HTR-8/SVneo (cell line): Measurements from ENCODE around the gene SAMD4A.

ENCODE experiments used
- DNase-seq: peaks from one replicate; pipeline ENCODE4 v3.0.0; 2011; ENCODE audit warnings: low spot score, mixed read lengths; ENCODE audit not compliant: insufficient read length
- FAIRE-seq: peaks from 2 replicates; lab custom pipeline; 2011; peaks lifted over from hg19 to GRCh38; lab: Jason Lieb, UNC

Gene SAMD4A

DNA sequence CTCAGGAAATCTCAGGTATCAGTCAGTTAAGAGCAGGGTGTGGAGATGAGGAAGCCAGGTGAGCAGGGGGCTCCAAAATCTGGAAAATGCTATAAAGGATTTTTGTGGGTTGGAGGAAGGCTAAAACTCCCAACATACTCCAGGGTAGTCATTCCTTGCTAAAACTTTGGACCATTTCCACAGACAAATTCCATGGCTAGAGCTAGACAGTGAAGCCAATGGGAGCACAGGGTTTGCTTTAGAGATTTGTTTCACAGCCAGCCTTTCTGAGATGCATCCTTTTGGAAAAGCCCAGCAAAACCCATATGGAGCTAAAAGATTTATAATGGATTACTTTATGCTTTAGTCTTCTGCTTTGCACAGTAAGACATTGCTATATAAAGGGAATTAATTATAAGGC is 146.5 kb downstream of the SAMD4A start:
- no peak for FAIRE-seq
- no peak for DNase-seq

DNA sequence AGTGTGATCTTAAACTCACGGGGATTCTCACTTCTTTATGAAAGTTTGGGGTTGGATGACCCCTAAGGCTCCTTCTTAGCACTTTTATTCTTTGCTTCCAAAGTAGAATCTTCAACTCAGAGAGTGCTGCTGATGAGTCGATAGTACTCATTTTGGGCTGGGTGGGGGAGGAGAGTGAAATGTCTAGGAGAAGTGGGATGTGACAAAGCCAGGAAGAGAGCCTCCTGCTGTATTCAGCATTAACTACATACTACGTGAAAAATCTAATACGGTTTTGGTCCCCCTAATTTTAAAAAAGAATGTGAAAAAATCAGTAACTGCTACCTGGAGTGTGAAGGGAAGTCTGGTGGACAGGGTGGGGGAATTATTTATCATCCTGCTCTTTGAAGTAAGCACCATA is 148.3 kb downstream of the SAMD4A start:
- no peak for FAIRE-seq
- peak; percentile 40 for DNase-seq

DNA sequence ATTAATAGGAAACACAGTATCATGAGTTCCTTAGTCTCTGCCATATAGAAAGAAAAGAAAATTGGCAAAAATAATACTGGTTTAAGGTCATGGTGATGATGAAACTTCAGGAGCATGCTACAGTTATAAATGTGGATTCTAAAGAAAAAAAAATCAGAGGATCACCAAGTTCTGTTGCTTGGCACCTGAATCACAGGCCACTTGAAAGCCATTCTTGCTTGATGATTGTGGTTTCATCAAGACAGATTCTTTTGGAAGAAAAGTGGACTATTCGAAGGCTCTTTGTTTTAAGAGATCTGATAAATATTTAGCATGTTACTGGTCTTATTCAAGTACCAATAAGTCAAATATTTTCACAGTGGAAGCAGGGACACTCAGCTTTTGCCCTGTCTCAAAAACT is 148.9 kb downstream of the SAMD4A start:
- DNase-seq (no peak), FAIRE-seq (peak; percentile 13)

DNA sequence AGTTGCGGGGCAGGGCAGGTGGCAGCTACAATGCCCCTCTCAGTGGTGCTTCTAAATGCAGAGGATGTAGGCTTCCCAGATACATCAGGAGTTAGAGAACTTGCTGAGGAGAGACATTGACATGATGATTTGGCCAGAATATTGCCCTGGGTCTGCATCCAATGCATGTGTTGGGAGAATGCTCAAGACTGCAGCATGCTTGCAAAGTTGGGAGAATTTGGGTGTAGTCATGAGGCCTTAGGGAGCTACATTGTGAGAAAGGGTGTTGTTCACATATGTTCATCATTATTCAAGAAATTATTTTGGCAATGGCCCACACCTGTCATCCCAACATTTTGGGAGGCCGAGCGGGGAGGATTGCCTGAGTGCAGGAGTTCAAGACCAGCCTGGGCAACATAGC is 149.9 kb downstream of the SAMD4A start:
- FAIRE-seq (peak; percentile 81), DNase-seq (no peak)

DNA sequence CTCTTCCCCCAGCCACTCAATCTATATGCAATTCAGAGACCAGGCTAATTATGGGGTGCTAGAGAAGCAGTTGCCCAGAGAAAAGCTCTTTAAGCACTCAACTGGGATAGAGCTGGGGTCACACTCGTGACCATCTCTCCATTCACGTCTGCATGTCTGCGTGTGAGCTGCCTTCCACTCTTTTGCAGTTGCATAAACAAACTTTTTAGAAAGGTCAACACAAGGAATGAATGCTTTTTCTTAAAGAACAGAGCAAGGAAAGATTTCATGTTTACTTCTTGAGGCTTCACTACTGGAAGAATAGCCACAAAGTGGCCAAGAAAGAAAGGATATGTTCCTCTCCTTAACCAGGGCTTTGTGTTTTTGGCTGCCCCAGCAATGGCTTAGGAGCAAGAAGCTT is 151.1 kb downstream of the SAMD4A start:
- FAIRE-seq (no peak), DNase-seq (no peak)

DNA sequence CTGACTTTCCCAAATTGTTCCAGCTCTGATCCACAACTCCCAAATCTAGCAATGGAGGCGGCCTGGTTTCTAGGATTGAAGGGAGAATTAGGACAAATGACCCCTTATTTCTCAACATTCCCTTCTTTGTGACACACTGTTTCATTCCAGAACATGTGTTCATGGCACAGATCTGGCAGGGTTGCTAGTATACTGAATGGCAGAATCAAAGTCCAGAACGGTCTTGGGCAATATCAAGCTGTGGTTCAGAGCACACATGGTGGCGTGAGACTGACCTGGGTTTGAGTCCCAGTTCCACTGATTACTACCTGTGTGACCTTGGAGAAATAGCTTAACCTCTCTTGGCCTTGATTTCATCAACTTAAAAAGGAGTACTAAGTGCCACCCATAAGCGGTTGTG is 152.5 kb downstream of the SAMD4A start:
- no peak for DNase-seq
- FAIRE-seq = peak; percentile 59

DNA sequence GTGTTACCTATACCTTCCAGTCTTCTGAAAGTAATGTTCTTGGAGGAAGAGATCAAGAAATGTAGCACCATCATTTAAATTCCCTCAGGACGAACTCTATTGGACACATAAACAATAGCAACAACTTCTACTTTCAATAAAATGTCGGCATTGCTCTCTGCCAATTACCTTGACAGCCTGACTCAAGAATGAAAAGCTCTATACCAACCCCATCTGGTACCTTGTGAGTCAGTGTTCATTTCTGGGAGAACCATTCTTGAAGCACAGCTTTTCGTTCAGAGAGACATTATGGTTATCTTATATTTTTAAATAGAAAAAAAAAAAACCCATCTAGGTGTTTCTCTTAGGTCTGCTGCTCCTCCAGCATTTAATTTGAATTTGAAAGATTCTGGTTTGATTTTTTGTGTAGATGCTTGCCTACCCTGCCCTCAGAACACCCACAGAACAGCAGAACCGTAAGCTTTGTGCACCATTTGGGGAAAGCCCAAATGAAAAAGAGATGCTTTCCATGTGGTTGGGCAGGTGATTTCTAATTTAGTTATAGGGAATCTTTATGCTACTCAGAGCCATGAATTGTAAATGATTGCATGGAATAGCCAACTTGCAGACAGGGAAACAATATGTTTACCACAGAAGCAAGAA is 156.0 kb downstream of the SAMD4A start:
- peak; percentile 54 for FAIRE-seq
- DNase-seq = peak; percentile 63

DNA sequence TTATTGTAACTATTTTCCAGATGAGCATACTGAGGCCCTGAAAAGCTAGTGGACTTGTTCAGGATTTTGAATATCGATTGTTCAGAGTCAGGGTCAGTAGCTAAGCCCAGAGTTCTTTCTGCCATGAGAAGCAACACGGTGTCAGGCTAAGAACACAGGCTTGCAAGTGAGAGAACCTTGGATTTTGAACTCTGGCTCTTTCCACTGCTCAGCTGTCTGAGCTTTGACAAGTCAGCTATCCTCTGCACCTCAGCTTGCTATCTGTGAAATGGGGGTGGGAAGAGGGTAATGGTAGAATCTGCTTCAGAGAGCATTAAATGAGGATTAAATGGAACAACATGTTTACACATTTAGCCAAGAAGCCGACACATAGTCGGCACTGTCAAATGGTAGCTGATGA is 157.2 kb downstream of the SAMD4A start:
- peak; percentile 55 for FAIRE-seq

DNA sequence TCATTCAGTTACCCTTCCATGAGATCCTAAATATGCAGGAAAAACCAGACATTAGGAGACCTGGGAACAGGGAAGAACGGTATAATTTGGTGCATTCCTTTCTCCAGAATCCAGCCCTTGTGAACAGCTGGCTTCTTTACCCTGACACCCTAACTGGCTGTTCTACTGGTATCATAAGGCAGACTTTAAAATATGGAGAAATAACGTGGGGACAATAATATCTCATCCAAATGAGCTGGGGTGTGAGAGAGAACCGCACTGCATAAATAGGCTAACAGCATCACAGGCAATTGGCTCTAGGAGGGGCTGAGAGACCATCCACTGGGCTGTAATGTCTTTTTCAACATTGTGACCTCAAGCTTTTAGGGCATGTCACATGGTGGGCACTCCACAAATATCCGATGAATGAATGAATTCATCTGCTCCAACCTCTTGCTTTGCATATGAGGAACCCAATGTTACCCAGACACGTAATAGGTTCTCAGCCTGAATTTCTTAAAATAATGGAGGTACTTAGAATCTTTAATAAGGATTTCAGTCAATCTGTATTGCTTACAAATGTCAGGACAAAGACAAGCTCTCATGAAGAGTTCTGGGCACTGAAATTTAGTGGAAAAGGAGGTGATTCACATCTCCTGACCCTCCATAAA is 157.9 kb downstream of the SAMD4A start:
- peak; percentile 59 for FAIRE-seq
- no peak for DNase-seq

More for the DNA sequence above, 157.2 kb downstream of the SAMD4A start:
- DNase-seq = no peak

DNA sequence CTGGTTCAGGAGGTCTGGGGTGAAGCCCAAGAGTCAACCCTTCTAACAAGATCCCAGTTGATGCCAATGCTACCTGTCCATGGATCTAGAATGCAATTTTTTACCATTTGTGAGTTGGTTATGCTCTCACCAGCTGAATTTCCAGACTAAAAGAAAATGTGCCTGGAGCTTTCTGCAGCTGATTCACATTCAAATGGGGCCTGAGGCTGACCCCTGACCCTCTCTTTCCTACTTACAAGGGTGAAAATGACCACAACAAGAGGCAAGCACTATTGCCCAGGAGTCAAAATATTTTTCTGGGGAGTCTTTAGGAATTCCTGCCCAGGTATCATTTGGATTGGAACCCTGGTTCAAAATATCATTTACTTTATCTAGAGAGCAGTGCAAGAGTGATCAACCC is 159.1 kb downstream of the SAMD4A start:
- no peak for FAIRE-seq

DNA sequence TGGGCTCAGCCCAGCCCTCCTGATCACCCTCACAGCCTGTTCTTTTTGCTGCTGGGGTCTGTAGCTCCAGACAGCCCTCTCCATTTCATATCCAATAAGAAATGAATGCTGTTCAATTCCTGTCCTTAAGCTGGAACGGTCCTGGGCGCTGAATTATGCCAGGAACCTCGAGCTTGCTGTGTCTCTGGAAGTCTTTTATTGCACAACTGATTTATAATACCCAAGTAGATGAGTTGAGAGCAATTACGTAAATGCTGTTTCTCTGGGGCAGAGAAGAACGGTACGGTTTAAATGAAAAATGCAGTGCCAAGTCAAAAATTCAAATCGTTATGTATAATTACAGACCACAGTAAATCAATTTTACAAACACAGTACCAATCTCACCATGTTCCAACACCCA is 161.0 kb downstream of the SAMD4A start:
- DNase-seq (no peak), FAIRE-seq (peak; percentile 46)

More for the DNA sequence above, 159.1 kb downstream of the SAMD4A start:
- DNase-seq = no peak

DNA sequence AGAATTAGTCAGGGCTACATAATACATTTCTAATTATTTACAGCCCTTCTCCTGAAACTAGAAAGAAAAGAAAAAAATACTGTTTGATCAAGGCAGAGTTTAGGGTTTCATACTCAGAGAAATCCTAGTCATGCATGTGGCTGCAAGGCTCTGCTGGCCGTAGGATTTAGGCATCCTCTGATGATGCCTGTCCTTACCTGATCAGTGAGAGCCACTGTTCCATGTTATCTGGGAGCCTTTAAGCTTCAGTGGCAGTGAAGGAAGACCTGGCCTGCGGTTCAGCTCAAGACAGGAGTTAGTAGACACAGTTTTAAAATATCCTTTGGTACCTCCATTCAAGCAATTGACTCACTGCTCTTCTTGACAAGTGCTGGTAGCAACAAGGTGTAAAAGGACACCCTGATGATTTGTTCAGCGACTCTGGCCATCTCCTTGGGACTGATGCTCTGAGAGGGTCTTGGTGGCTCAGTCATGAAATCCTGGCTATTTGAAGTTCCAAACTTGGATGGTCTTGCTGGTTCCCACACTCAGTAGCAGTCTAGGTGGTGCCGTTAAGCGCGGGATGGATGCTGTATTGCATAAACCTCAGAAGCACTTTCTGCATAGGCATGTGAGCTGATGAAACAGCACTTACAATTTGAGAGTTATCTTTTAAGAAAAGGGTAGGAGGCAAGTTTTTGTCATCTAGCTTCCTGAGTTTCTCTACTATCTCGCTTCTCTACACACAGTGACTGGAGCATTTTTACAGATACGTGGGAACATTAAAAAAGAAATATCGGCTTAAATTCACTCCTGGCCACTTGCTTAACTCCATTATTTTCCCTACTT is 162.0 kb downstream of the SAMD4A start:
- no peak for DNase-seq
- FAIRE-seq = peak; percentile 84

DNA sequence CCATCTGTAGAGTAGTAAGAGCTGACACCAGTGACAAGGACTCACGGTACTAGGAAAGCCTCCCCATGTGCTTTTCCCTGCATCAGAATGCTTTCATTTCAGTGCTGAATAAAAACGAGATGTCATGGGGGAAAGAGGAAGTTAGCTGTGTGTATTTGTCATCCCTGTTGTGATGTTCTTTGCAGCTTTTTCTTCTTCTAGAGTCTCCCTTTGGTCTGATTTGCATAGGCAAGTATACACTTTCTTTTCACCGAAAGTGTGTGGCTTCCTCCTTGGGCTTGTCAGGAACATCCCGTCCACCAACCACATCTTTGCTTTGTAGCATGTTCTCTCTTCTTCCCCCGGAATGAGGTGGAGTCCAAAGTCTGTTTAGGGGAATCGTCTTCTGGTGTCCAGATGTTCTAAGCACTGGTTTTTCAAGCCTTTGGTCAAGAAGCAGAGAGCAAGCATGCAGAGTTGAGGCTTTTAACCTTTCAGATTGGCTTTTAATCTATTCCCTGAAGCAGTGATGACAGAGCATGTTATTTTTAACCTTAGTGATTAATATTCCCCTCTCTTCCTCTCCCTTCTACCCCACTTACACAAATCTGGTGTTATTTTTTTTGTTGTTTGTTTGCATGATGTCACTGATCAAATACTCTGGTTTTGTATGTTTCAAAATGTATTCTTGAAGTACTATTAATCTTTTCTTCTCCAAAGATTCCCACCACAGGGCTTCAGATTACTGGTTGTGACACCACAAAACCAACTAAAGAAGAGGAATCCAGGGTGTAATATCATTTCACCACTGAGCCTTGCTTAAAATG is 163.4 kb downstream of the SAMD4A start:
- FAIRE-seq (no peak), DNase-seq (no peak)

DNA sequence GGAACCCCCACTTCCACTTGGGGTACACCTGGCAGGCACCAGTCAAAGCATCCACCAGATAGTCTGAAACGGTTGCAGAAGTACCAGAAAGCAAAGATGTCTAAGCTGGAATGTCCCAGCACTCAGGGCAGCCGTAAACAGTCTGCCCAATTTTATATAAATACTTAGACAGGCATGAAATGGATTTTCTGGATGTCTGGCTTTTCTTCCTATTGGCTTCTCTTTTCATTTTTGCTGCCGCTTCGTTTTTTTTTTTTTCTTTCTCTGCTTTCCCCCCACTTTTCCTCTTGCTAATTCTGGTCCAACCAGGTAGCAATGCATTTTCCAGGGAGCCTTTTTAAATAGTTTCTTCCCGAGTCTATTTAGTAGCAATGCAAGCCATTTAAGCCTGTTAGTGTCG is 168.0 kb downstream of the SAMD4A start:
- FAIRE-seq (no peak), DNase-seq (no peak)

DNA sequence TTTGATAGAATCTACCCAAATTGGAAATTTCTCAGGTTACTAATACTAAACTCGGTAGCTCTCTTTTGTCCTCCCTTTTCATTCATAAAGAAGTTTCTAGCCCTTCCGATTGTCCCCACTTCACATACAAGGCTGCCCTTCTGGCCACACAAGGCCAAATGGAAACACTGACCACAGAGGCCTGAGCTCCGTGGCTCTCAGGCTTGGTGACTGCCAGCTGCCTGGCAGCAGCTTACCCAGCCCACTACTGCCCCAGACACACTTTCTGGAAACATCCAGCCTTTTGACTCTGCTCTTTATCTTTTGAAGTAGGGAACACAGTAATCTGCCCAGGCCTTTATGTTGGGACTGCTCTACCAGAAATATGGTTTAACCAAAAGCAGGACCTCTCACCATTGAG is 168.5 kb downstream of the SAMD4A start:
- peak; percentile 81 for FAIRE-seq
- no peak for DNase-seq

DNA sequence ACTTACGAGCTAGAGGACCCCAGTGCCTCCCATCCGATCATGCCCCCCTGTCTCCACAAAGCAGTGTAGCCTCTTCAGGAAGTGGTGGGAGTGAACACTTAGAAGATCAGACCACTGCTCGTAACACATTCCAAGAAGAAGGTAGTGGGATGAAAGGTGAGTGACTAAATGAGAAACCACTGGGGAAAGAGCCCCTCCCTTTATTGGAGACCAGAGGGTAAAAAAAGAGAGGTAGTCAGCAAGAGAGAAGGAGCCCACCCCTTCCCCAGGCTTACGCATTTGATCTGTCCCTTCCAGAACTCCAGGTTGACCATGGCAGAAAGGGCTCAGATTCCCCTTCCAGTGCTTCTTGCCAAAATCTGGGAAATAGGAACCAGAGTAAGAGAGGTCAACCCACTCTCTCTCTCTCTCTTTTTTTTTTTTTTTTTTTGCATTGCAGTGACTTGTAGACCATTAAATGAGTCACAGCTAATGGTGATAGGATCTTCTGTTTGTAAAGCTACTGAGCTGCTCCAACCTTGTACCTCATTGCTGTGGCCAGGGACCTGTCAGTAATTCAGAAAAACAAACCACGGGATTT is 170.3 kb downstream of the SAMD4A start:
- DNase-seq = peak; percentile 83
- peak; percentile 51 for FAIRE-seq

DNA sequence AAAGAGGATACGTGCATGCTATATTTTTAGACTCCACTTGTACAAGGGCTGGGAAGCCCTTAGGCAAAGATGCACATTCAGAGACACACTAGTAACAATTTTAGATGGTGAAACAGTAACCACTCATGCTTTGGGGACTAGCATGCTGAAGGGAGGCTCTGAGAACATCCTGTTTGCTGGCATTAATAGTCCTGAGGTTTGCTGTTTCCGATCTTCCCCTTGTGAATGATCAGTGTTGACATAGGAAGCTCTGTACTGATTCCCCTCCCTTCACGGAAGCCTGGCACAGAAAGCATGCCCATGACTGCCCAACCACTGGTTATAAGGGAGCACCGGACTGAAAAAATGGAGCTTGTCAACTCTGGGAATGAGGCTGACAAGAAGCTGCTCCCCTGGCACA is 171.1 kb downstream of the SAMD4A start:
- no peak for DNase-seq
- no peak for FAIRE-seq

DNA sequence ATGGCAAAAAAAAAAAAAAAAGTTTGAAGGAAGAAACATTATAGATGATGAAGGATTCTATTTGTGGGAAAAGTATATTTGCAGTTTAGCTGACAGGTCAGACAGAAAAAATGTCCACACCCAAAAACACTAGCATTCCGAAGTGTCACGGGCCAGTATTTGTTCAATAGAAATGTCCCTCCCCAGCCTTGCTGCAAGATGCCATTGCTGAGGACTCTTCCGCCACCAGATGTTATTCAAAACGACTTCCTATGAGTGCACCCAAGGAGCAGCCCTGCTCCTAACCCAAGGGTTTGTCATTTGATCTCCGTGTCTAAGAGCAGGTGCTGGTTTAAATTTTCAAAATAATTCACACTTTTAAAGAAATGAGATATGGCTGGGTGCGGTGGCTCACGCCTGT is 172.6 kb downstream of the SAMD4A start:
- DNase-seq (no peak), FAIRE-seq (peak; percentile 16)

DNA sequence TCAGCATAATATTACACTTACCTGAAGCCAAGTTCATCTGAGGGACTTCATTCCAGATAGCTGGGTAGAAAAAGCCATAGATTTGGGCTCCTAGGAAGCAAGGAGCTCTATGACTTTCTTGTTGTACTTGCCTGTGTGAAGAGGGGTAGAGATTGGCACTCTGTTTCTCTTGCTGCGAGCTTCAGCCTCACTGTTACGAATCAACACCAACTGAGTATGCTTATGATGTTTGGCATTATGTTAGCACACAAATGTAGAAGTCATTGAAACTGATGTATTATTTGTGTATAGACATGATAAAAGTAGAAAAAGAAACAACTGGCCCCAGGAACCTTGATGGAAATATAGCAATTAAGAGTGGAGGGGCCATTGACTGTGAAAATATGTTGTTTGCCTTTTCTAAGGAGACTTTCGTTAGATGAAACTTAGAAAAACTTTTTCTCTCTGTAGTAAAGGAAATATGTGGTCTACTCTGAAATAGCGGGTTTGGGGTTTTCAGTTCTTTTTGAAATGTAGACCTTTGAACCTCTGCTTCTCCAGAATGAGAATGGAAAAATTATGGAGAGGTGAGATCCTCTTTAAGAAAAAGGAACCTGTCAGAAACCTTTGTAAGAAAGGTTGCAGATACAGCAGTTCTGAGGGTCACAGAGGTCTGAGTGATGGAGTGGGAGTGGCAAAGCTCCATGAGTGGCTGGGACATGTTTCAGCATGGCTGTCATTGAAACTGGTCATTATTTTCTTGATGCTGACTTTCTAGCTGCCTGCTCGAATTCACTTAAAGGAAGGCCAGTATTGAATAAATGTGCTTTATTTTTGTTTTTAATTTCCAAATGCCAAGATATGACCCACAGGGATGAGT is 175.8 kb downstream of the SAMD4A start:
- DNase-seq = no peak
- FAIRE-seq = peak; percentile 73
